HG03457 (cell line): Measurements from ENCODE around the gene UTP25.

Experiments
- ATAC-seq: cut with Tn5 transposase; IDR thresholded peaks from one replicate; pipeline ENCODE4 v1.9.1; 2021; ENCODE audit warnings: moderate number of reproducible peaks; ENCODE audit not compliant: unreplicated experiment

UTP25 gene

GRCh38 chr1:209805341-209805781 lies 22.4 kb upstream of the UTP25 start:
- no peak for ATAC-seq

GRCh38 chr1:209805875-209806760 lies 21.7 kb upstream of the UTP25 start, which contains the start of gene IRF6:
Gene IRF6 (minus strand): TSS chr1:209806142. CDS start chr1:209801413, 4,729 bp downstream.
- peak; percentile 91 for ATAC-seq

GRCh38 chr1:209807509-209807908 lies 20.3 kb upstream of the UTP25 start:
- no peak for ATAC-seq

GRCh38 chr1:209808059-209808581 lies 19.7 kb upstream of the UTP25 start:
- ATAC-seq = no peak

- no peak for ATAC-seq
Measured at GRCh38 chr1:209809611-209810010, 18.2 kb upstream of the UTP25 start.

- no peak for ATAC-seq
Measured at GRCh38 chr1:209810783-209811182, 17.0 kb upstream of the UTP25 start.

GRCh38 chr1:209813902-209814301 lies 13.9 kb upstream of the UTP25 start:
- no peak for ATAC-seq

GRCh38 chr1:209815490-209815889 lies 12.3 kb upstream of the UTP25 start:
- ATAC-seq = no peak

GRCh38 chr1:209815931-209816341 lies 11.8 kb upstream of the UTP25 start:
- ATAC-seq = no peak

- ATAC-seq = no peak
Measured at GRCh38 chr1:209816923-209817322, 10.8 kb upstream of the UTP25 start.

- ATAC-seq = no peak
Measured at GRCh38 chr1:209817691-209818090, 10.1 kb upstream of the UTP25 start.

GRCh38 chr1:209819058-209819457 lies 8.7 kb upstream of the UTP25 start:
- no peak for ATAC-seq

- no peak for ATAC-seq
Measured at GRCh38 chr1:209820986-209821385, 6.8 kb upstream of the UTP25 start.

GRCh38 chr1:209822706-209823105 lies 5.1 kb upstream of the UTP25 start:
- no peak for ATAC-seq

GRCh38 chr1:209823143-209824041 lies 4.4 kb upstream of the UTP25 start:
- no peak for ATAC-seq

- no peak for ATAC-seq
Measured at GRCh38 chr1:209825591-209826434, 2.0 kb upstream of the UTP25 start.

- ATAC-seq = no peak
Measured at GRCh38 chr1:209829716-209830115, 1.9 kb downstream of the UTP25 start.

- ATAC-seq = no peak
Measured at GRCh38 chr1:209830722-209831121, 3.0 kb downstream of the UTP25 start.

- ATAC-seq = no peak
Measured at GRCh38 chr1:209831615-209832014, 3.8 kb downstream of the UTP25 start.

GRCh38 chr1:209835782-209836298 lies 8.1 kb downstream of the UTP25 start:
- ATAC-seq = no peak
